Osteoblast (primary cell): ENCODE results near the gene INTS11. TPM values are rescaled to one million over a fixed set of nuclear protein-coding genes. Genes with fewer than 3 reads are reported as not detected.

ENCODE experiments used
- DNase-seq: peaks from one replicate; pipeline ENCODE4 v3.0.0; 2011; ENCODE audit warnings: low spot score, mixed read lengths; ENCODE audit not compliant: insufficient read length; ENCODE audit errors: missing footprints
- H2AFZ ChIP-seq: 2 replicates; pipeline ENCODE4 v1.6.0; 2011; ENCODE audit warnings: mild to moderate bottlenecking, low read length
- H3K27ac ChIP-seq: 2 replicates; pipeline ENCODE4 v1.5.1; 2011; ENCODE audit warnings: mild to moderate bottlenecking, low read depth, low read length, moderate library complexity
- H3K27me3 ChIP-seq: 2 replicates; pipeline ENCODE4 v1.6.0; 2012; ENCODE audit warnings: mild to moderate bottlenecking, control low read depth, inconsistent platforms, low read length, moderate library complexity; ENCODE audit not compliant: insufficient read depth
- H3K36me3 ChIP-seq: 2 replicates; pipeline ENCODE4 v1.5.1; 2011; ENCODE audit warnings: mild to moderate bottlenecking, low read length, control low read depth, moderate library complexity; ENCODE audit not compliant: insufficient read depth
- H3K4me1 ChIP-seq: 2 replicates; pipeline ENCODE4 v1.5.1; 2011; ENCODE audit warnings: mild to moderate bottlenecking, low read length, control low read depth, moderate library complexity; ENCODE audit not compliant: insufficient read depth
- H3K4me2 ChIP-seq: 2 replicates; pipeline ENCODE4 v1.6.0; 2011; ENCODE audit warnings: mild to moderate bottlenecking, low read length; ENCODE audit not compliant: insufficient read depth
- H3K4me3 ChIP-seq: fragments of 200-600 bp; sonication (generic); 3 replicates; pipeline ENCODE4 v1.5.1; 2012; ENCODE audit warnings: mild to moderate bottlenecking, low read length, inconsistent platforms; ENCODE audit not compliant: insufficient read depth
- H3K79me2 ChIP-seq: 2 replicates; pipeline ENCODE4 v1.6.0; 2012; ENCODE audit warnings: mild to moderate bottlenecking, low read length, control low read depth, inconsistent platforms; ENCODE audit not compliant: insufficient read depth
- H3K9me3 ChIP-seq: 2 replicates; pipeline ENCODE4 v1.5.1; 2011; ENCODE audit warnings: low read depth, low read length, control low read depth
- H4K20me1 ChIP-seq: 2 replicates; pipeline ENCODE4 v1.6.0; 2012; ENCODE audit warnings: mild to moderate bottlenecking, low read length, control low read depth; ENCODE audit not compliant: insufficient read depth
- CTCF ChIP-seq: IDR thresholded peaks from 2 replicates; pipeline ENCODE4 v1.5.1; 2011; ENCODE audit warnings: mild to moderate bottlenecking, low read depth, low read length, moderate library complexity; ENCODE audit errors: extremely low read depth
- total RNA-seq: library from RNA; depleted of rRNA; stranded (reverse); fragments of >200 nt; gene quantifications from 2 replicates; pipeline ENCODE4 v1.2.3, GENCODE V29; 2012

Gene INTS11
- total RNA-seq, 1 donor = 59.7 TPM

- H3K36me3 ChIP-seq = peaks cover 3% of the 10 kb centered on the region
- no peak overlapping the region for H3K4me3 ChIP-seq
- no peak for DNase-seq
- H3K79me2 ChIP-seq = peaks cover 43% of the 10 kb centered on the region
- H3K4me1 ChIP-seq = peaks cover 29% of the 10 kb centered on the region
- H3K4me2 ChIP-seq = no peak overlapping the region
- H3K27ac ChIP-seq = no peak overlapping the region
- H4K20me1 ChIP-seq = peaks cover 62% of the 10 kb centered on the region
- H3K9me3 ChIP-seq = no peaks in the 10 kb centered on the region
- H2AFZ ChIP-seq = no peak overlapping the region
- H3K27me3 ChIP-seq = no peaks in the 10 kb centered on the region
- no peak for TF ChIP-seq CTCF
These were observed 21.4 kb downstream of the INTS11 start for GRCh38 chr1:1302951-1303509.

GRCh38 chr1:1302006-1302430 is 22.4 kb downstream of the INTS11 start:
- H3K79me2 ChIP-seq = peaks cover 39% of the 10 kb centered on the region
- peaks cover 59% of the 10 kb centered on the region for H4K20me1 ChIP-seq
- H3K4me3 ChIP-seq = no peak overlapping the region
- peak; percentile 43 for TF ChIP-seq CTCF
- peak; percentile 93 for DNase-seq
- H3K4me1 ChIP-seq = peaks cover 28% of the 10 kb centered on the region
- no peak overlapping the region for H2AFZ ChIP-seq
- no peaks in the 10 kb centered on the region for H3K9me3 ChIP-seq
- H3K27me3 ChIP-seq = no peaks in the 10 kb centered on the region
- no peak overlapping the region for H3K27ac ChIP-seq
- H3K36me3 ChIP-seq = peaks cover 3% of the 10 kb centered on the region
- H3K4me2 ChIP-seq = no peak overlapping the region

GRCh38 chr1:1300352-1300739 is 24.1 kb downstream of the INTS11 start:
- peaks cover 3% of the 10 kb centered on the region for H3K36me3 ChIP-seq
- H2AFZ ChIP-seq = no peak overlapping the region
- H3K4me1 ChIP-seq = peaks cover 11% of the 10 kb centered on the region
- peaks cover 22% of the 10 kb centered on the region for H3K79me2 ChIP-seq
- no peaks in the 10 kb centered on the region for H3K9me3 ChIP-seq
- H3K27me3 ChIP-seq = no peaks in the 10 kb centered on the region
- no peak overlapping the region for H3K4me3 ChIP-seq
- peaks cover 45% of the 10 kb centered on the region for H4K20me1 ChIP-seq
- no peak overlapping the region for H3K27ac ChIP-seq
- TF ChIP-seq CTCF = no peak
- DNase-seq = no peak
- no peak overlapping the region for H3K4me2 ChIP-seq

GRCh38 chr1:1299686-1300351 is 24.6 kb downstream of the INTS11 start:
- DNase-seq = peak; percentile 87
- peak; percentile 29 for TF ChIP-seq CTCF
- peaks cover 40% of the 10 kb centered on the region for H4K20me1 ChIP-seq
- H3K27me3 ChIP-seq = no peaks in the 10 kb centered on the region
- no peaks in the 10 kb centered on the region for H3K9me3 ChIP-seq
- H2AFZ ChIP-seq = no peak overlapping the region
- peaks cover 3% of the 10 kb centered on the region for H3K36me3 ChIP-seq
- H3K4me2 ChIP-seq = no peak overlapping the region
- H3K4me1 ChIP-seq = peaks cover 6% of the 10 kb centered on the region
- H3K79me2 ChIP-seq = peaks cover 17% of the 10 kb centered on the region
- no peak overlapping the region for H3K4me3 ChIP-seq
- no peak overlapping the region for H3K27ac ChIP-seq
